Measurements from ENCODE around the gene CLSTN3. TPM values are rescaled to one million over a fixed set of nuclear protein-coding genes. Genes with fewer than 3 reads are reported as not detected.

CLSTN3 gene
- total RNA-seq, 1 donor from 2014 or later = 57.8 TPM

GRCh38 chr12:7108003-7108795, 22.0 kb upstream of the CLSTN3 start:
- no peaks in the 10 kb centered on the region for H3K27me3 Mint-ChIP-seq (ENCODE audit: low read depth)
- peak; percentile 76 for DNase-seq (ENCODE audit: low spot score)
- H3K4me3 Mint-ChIP-seq (ENCODE audit: low read depth) = peak overlapping the region; percentile 91
- intact Hi-C loops (cut with micrococcal nuclease) = loop anchor here (2.0 to 5.0 kb wide), 2 partner anchors 137 to 166 kb away; partner anchors contain the start of genes C12orf57, EMG1, PHB2 and RNU7-1
- peak overlapping the region; percentile 89 for H3K27ac Mint-ChIP-seq
- H3K4me1 Mint-ChIP-seq (ENCODE audit: low read depth) = peaks cover 35% of the 10 kb centered on the region
- peaks cover 47% of the 10 kb centered on the region for H3K36me3 Mint-ChIP-seq (ENCODE audit: low read depth)
- peaks cover 14% of the 10 kb centered on the region for H3K9me3 Mint-ChIP-seq

- Mint-ChIP-seq H3K4me1 (ENCODE audit: low read depth) (peaks cover 39% of the 10 kb centered on the region), H3K4me3 (ENCODE audit: low read depth) (peak within 1 kb of the TSS; percentile 91), H3K27me3 (ENCODE audit: low read depth) (no peaks in the 10 kb centered on the region), H3K9me3 (peaks cover 14% of the 10 kb centered on the region), H3K27ac (peak within 1 kb of the TSS; percentile 89), H3K36me3 (ENCODE audit: low read depth) (peaks cover 51% of the 10 kb centered on the region)
- intact Hi-C loops (cut with micrococcal nuclease) = loop anchor here (1.0 to 5.0 kb wide), 3 partner anchors 90 to 167 kb away; partner anchors contain the start of genes C12orf57, EMG1, PHB2 and RNU7-1
- DNase-seq (ENCODE audit: low spot score) = peak; percentile 66
These were observed 21.2 kb upstream of the CLSTN3 start, which contains the start of gene C1RL for GRCh38 chr12:7108796-7109571. Gene C1RL, minus strand, starts transcription at chr12:7109214. Its CDS starts 34 bp downstream, at chr12:7109180.

DNA sequence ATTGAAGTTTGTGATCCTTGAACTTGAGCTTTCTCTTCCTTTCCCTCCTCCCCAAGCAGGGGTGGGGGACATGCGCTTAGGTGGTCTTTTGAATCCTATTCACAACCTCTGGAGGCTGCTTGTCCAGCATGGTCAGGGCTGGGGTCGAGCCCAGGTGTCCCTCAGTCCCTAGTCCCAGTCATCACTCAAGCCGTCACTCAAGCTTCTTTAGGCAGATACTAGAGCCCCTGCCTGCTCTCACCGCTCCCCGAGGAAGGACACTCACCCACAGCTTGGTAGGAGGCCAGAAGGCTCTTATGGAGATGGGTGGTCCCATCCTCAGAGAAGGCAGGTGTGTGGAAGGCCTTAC, 20.6 kb upstream of the CLSTN3 start:
- peaks cover 14% of the 10 kb centered on the region for H3K9me3 Mint-ChIP-seq
- peaks cover 39% of the 10 kb centered on the region for H3K4me1 Mint-ChIP-seq (ENCODE audit: low read depth)
- H3K27ac Mint-ChIP-seq = peak overlapping the region; percentile 73
- no peak for DNase-seq (ENCODE audit: low spot score)
- H3K36me3 Mint-ChIP-seq (ENCODE audit: low read depth) = peaks cover 56% of the 10 kb centered on the region
- H3K27me3 Mint-ChIP-seq (ENCODE audit: low read depth) = no peaks in the 10 kb centered on the region
- peak overlapping the region; percentile 91 for H3K4me3 Mint-ChIP-seq (ENCODE audit: low read depth)
- intact Hi-C loops (cut with micrococcal nuclease) = loop anchor here (1.0 to 5.0 kb wide), 3 partner anchors 90 to 167 kb away; partner anchors contain the start of genes C12orf57, EMG1, PHB2 and RNU7-1

- H3K4me3 Mint-ChIP-seq (ENCODE audit: low read depth) = no peak overlapping the region
- no peak overlapping the region for H3K27ac Mint-ChIP-seq
- no peak for DNase-seq (ENCODE audit: low spot score)
- no peaks in the 10 kb centered on the region for H3K27me3 Mint-ChIP-seq (ENCODE audit: low read depth)
- H3K9me3 Mint-ChIP-seq = peaks cover 11% of the 10 kb centered on the region
- intact Hi-C loops (cut with micrococcal nuclease) = no loop called here
- peaks cover 55% of the 10 kb centered on the region for H3K36me3 Mint-ChIP-seq (ENCODE audit: low read depth)
- peaks cover 36% of the 10 kb centered on the region for H3K4me1 Mint-ChIP-seq (ENCODE audit: low read depth)
These were observed 19.5 kb upstream of the CLSTN3 start for GRCh38 chr12:7110661-7111060.

DNA sequence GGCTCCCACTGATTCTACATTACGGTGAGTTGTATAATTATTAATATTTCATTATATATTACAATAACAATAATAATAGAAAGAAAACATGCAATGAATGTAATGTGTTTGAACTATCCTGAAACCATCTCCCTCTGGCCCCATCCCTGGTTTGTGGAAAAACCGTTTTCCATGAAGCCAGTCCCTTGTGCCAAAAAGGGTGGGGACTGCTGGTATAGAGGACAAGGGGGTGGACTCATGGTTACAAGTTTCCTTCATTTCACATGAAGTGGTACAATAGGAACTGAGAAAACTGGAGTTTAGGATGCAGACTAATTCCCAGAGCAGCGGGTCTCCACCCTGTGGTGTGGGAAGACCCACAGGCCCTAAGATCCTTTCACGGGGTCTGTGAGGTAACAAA, 18.1 kb upstream of the CLSTN3 start:
- Mint-ChIP-seq H3K36me3 (ENCODE audit: low read depth) (peaks cover 50% of the 10 kb centered on the region), H3K4me1 (ENCODE audit: low read depth) (peaks cover 31% of the 10 kb centered on the region), H3K27ac (no peak overlapping the region), H3K4me3 (ENCODE audit: low read depth) (no peak overlapping the region), H3K27me3 (ENCODE audit: low read depth) (no peaks in the 10 kb centered on the region), H3K9me3 (no peaks in the 10 kb centered on the region)
- no peak for DNase-seq (ENCODE audit: low spot score)
- intact Hi-C loops (cut with micrococcal nuclease) = no loop called here

- peaks cover 23% of the 10 kb centered on the region for H3K4me1 Mint-ChIP-seq (ENCODE audit: low read depth)
- no peak overlapping the region for H3K4me3 Mint-ChIP-seq (ENCODE audit: low read depth)
- no peaks in the 10 kb centered on the region for H3K27me3 Mint-ChIP-seq (ENCODE audit: low read depth)
- peaks cover 48% of the 10 kb centered on the region for H3K36me3 Mint-ChIP-seq (ENCODE audit: low read depth)
- no peaks in the 10 kb centered on the region for H3K9me3 Mint-ChIP-seq
- intact Hi-C loops (cut with micrococcal nuclease) = loop anchor here (1.0 kb wide), 1 partner anchor 94 kb away; no protein-coding TSS in a partner anchor
- peak overlapping the region; percentile 11 for H3K27ac Mint-ChIP-seq
- peak; percentile 35 for DNase-seq (ENCODE audit: low spot score)
These were observed 16.7 kb upstream of the CLSTN3 start for GRCh38 chr12:7113389-7113871.

DNA sequence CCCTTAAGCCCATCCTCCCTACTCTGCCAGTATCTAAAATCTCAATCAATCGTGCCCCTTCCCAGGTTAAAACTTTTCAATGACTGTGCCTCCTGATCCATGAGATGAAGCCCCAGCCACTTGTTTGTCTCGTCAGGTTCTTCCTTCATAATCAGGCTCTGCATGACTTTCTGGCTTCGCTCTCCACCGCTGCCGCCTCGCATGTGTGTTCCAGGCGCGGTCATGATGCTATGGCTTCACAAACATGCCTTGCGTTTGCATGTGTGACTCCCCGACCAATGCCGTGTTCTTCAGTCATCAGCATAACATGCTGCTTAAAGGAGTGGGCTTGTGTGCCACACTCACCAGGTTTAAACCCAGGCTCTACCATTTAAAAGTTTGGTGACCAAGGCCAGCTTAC, 16.2 kb upstream of the CLSTN3 start:
- Mint-ChIP-seq H3K27ac (no peak overlapping the region), H3K9me3 (no peaks in the 10 kb centered on the region), H3K4me1 (ENCODE audit: low read depth) (peaks cover 23% of the 10 kb centered on the region), H3K4me3 (ENCODE audit: low read depth) (no peak overlapping the region), H3K36me3 (ENCODE audit: low read depth) (peaks cover 50% of the 10 kb centered on the region), H3K27me3 (ENCODE audit: low read depth) (no peaks in the 10 kb centered on the region)
- DNase-seq (ENCODE audit: low spot score) = no peak
- intact Hi-C loops (cut with micrococcal nuclease) = no loop called here

- intact Hi-C loops (cut with micrococcal nuclease) = no loop called here
- H3K9me3 Mint-ChIP-seq = no peaks in the 10 kb centered on the region
- peaks cover 50% of the 10 kb centered on the region for H3K36me3 Mint-ChIP-seq (ENCODE audit: low read depth)
- no peak overlapping the region for H3K4me3 Mint-ChIP-seq (ENCODE audit: low read depth)
- DNase-seq (ENCODE audit: low spot score) = no peak
- no peak overlapping the region for H3K27ac Mint-ChIP-seq
- H3K4me1 Mint-ChIP-seq (ENCODE audit: low read depth) = peaks cover 16% of the 10 kb centered on the region
- no peaks in the 10 kb centered on the region for H3K27me3 Mint-ChIP-seq (ENCODE audit: low read depth)
These were observed 15.3 kb upstream of the CLSTN3 start for GRCh38 chr12:7114851-7115250.

DNA sequence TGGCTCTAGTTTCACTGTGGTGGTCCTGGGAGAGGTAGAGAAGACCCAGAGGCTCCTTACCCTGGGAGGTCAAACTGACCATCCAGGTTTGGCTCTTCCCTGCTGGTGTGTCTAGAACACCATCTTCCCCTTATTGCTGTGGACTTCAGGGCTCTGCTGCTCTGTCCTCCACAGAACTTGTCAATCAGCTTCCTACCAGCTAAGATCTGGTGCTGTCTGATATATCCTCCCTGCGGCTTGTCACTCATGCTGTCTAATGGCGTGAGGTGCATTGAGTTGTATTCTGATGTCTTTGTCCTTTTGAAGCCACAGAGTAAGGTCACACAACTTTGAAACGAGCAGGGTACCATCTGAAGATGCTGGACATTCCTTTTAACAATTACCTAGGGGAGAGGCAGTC, 14.0 kb upstream of the CLSTN3 start:
- Mint-ChIP-seq H3K27me3 (ENCODE audit: low read depth) (no peaks in the 10 kb centered on the region), H3K36me3 (ENCODE audit: low read depth) (peaks cover 44% of the 10 kb centered on the region), H3K4me3 (ENCODE audit: low read depth) (no peak overlapping the region), H3K4me1 (ENCODE audit: low read depth) (peaks cover 11% of the 10 kb centered on the region), H3K9me3 (no peaks in the 10 kb centered on the region), H3K27ac (no peak overlapping the region)
- intact Hi-C loops (cut with micrococcal nuclease) = no loop called here
- DNase-seq (ENCODE audit: low spot score) = no peak

DNA sequence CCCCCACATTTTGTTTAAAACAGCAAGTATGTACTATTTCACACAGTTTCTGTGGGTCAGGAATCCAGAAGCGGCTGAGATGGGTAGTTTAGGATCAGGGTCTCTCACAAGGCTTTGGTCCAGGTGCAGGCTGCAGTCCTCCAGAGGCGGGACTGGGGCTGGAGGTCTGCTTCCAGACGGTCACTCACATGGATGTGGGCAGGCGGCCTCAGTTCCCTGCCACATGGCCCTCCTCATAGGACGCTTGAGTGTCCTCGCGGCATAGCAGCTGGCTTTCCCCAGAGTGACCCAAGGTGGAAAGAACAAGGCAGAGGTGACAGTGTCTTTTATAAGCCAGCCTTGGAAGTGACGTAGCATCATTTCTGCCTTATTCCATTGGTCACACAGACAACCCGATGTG, 13.3 kb upstream of the CLSTN3 start:
- DNase-seq (ENCODE audit: low spot score) = no peak
- H3K36me3 Mint-ChIP-seq (ENCODE audit: low read depth) = peaks cover 44% of the 10 kb centered on the region
- intact Hi-C loops (cut with micrococcal nuclease) = no loop called here
- H3K4me3 Mint-ChIP-seq (ENCODE audit: low read depth) = no peak overlapping the region
- H3K4me1 Mint-ChIP-seq (ENCODE audit: low read depth) = peaks cover 8% of the 10 kb centered on the region
- H3K27me3 Mint-ChIP-seq (ENCODE audit: low read depth) = no peaks in the 10 kb centered on the region
- no peaks in the 10 kb centered on the region for H3K9me3 Mint-ChIP-seq
- no peak overlapping the region for H3K27ac Mint-ChIP-seq

- Mint-ChIP-seq H3K9me3 (no peaks in the 10 kb centered on the region), H3K4me1 (ENCODE audit: low read depth) (peaks cover 7% of the 10 kb centered on the region), H3K27me3 (ENCODE audit: low read depth) (no peaks in the 10 kb centered on the region), H3K4me3 (ENCODE audit: low read depth) (no peak overlapping the region), H3K27ac (no peak overlapping the region), H3K36me3 (ENCODE audit: low read depth) (peaks cover 48% of the 10 kb centered on the region)
- no peak for DNase-seq (ENCODE audit: low spot score)
- intact Hi-C loops (cut with micrococcal nuclease) = no loop called here
These were observed 12.5 kb upstream of the CLSTN3 start for GRCh38 chr12:7117670-7118069.

- Mint-ChIP-seq H3K9me3 (no peaks in the 10 kb centered on the region), H3K27me3 (ENCODE audit: low read depth) (no peaks in the 10 kb centered on the region), H3K27ac (no peak overlapping the region), H3K4me3 (ENCODE audit: low read depth) (no peak overlapping the region), H3K4me1 (ENCODE audit: low read depth) (no peaks in the 10 kb centered on the region), H3K36me3 (ENCODE audit: low read depth) (peaks cover 42% of the 10 kb centered on the region)
- DNase-seq (ENCODE audit: low spot score) = no peak
- intact Hi-C loops (cut with micrococcal nuclease) = no loop called here
These were observed 11.3 kb upstream of the CLSTN3 start for GRCh38 chr12:7118881-7119280.

DNA sequence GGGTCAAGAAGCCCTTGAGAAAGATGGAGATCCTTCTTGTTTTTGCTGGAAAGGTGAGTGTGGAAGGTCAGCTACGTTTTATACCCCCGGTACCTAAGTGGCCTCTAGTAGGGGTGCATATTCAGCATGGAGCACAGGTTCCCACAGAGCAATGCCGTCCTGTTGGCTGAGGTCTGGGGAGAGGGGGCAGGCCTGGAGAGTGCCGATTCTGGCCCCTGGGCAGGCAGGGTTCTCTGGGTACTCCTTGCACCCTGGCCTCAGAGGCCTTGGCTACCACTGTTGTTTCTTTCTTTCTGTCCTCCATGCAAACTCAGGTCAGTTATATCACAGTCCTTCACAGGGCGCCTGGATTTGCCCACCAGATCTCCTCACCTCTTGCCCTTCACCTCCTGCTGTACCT, 10.0 kb upstream of the CLSTN3 start:
- no peak for DNase-seq (ENCODE audit: low spot score)
- H3K4me3 Mint-ChIP-seq (ENCODE audit: low read depth) = no peak overlapping the region
- peaks cover 31% of the 10 kb centered on the region for H3K36me3 Mint-ChIP-seq (ENCODE audit: low read depth)
- H3K4me1 Mint-ChIP-seq (ENCODE audit: low read depth) = peaks cover 2% of the 10 kb centered on the region
- intact Hi-C loops (cut with micrococcal nuclease) = no loop called here
- no peaks in the 10 kb centered on the region for H3K27me3 Mint-ChIP-seq (ENCODE audit: low read depth)
- H3K27ac Mint-ChIP-seq = no peak overlapping the region
- no peaks in the 10 kb centered on the region for H3K9me3 Mint-ChIP-seq
